Activated CD8-positive, alpha-beta memory T cell treated with anti-CD3 and anti-CD28 coated beads for 48 hours (primary cell): Measurements from ENCODE around the gene RACGAP1.

Experiments used
- DNase-seq, 3 experiments: peaks; one replicate each; pipeline ENCODE4 v3.0.0-alpha.2; 2020; ENCODE audit warnings: low read depth in 2 of 3, low spot score in 2 of 3

Gene RACGAP1

DNA sequence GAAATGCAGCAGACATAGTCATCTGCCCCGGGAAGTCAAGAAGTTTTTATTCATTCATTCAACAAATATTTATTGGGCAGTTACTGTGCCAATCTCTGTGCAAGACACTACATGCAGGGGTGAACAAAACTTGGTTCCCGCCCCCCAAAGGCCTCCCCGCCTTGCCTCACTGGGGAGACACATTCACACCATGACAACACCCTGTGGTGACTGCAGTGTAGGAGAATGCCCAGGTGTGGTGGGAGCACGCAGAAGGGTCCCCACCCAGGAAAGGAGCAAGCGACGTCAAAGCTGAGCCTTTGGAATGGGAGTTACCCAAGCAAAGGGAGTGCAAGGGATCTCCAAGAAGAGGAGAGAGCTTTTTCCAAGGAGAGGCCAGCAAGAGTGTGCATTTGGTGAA lies 54.2 kb downstream of the RACGAP1 start:
- no peak for DNase-seq

DNA sequence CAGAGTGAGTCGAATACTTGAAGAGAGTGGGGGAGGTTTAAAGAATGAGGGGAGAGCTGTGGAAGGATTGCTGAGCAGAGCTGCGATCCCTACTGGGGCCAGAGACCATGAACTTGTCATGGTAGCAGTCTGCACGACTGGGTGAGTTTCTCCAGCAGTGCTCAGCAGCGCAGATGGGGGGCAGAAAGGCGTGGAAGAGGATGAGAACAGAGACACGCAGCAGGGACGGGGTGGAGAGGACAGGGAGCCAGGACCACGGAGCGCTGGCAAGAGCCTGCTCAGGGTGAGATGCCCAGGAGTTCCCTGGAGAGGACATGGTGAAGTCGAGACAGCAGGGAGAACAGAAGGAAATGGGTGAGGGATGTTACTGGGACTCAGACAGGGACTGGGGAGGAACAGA lies 54.6 kb downstream of the RACGAP1 start:
- DNase-seq, result no peak

DNA sequence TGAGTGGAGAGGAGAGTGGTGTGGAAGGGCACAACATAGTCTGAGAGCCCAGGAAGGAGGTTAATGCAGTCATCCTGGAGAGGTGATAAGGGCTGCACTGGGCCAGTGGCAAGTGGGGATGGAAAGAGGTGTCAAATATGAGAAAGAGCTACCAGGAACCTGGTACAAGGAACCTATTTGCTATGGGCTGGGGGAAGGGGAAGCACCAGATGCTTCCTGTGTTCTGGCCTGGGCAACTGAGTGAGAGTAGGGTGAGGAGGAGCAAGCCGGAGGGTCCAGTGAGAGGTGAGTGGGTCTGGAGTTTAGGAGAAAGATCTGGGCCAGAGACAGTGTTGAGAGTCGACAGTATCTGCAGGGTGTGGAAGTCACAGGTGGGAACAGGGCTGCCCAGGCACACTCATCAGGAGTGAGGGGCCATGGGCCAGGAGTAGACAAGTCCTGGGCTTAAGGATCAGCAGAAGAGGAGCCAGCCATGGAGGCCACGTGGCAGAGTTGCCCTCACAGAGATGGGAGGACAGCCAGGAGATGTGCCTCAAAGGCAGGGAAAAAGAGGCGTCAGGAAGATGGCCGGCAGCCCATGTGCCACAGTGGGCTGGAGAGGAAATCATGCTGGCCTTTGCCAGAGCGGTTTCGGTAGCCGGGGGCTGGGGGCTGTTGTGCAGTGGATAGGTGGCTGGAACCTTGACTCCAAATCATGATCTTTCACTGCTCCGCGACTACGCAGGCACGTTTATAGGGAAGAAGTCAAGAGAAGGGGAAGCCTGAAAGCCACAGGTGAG lies 55.5 kb downstream of the RACGAP1 start:
- no peak for DNase-seq

DNA sequence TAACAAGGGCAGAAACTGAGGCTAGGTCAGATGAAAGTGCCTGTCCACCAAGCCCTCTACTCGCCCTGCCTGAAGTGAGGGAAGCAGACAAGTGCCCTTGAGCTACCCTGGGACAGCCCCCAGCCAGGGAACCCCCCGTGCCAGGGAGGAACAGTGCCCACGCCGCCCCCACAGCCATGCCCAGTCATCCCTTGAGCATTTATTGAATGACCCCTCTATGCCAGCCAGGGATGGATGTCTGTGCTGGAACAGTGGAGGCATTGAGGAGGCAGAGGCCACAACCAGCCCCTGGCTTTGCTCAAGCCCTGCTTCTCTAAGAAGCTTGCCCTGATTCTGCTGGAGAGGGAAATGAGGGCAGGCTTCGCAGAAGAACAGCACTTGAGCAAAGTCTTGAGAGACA lies 56.3 kb downstream of the RACGAP1 start:
- no peak for DNase-seq

DNA sequence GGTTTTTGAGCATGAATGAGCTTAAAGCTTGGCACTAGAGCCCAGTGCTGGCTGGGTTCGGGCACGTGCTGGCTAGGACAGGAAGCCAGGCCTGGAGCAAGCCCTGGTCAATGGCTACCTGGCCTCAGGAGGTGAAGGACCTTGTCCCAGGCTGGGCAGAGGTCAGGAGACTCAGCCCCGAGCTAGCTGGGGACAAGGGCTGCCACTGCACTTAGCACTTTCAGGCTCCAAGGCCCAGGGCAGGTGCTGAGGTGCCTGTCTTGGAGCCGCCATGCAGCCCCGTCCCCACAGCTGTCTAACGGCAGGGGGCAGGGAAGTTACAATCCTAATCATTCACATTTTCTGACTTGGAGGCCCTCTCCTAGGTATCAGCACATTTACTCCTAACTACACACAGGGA lies 56.8 kb downstream of the RACGAP1 start:
- DNase-seq, result no peak

DNA sequence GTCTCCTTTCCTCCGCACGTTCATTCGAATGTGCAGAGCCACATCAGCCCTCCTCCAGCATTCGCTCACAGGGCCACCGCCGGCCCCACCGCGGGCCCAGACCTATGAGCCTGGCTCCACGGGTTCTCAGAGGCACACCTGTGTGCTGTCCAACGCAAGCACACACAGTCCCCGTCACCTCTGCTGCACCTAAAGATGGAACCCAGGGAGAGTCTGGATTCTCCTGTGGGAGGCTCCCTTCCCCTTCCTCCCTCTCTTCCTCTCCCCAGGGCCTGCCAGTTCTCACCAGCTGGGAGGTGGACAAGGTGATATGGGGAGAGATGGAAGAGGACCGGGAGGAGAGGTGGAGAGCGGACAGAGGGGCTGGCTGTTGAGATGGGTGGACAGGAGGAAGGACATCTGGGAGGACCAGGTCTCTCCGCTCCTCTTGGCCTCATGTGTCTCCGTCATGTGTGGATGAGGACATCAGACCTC lies 57.5 kb downstream of the RACGAP1 start:
- no peak for DNase-seq

DNA sequence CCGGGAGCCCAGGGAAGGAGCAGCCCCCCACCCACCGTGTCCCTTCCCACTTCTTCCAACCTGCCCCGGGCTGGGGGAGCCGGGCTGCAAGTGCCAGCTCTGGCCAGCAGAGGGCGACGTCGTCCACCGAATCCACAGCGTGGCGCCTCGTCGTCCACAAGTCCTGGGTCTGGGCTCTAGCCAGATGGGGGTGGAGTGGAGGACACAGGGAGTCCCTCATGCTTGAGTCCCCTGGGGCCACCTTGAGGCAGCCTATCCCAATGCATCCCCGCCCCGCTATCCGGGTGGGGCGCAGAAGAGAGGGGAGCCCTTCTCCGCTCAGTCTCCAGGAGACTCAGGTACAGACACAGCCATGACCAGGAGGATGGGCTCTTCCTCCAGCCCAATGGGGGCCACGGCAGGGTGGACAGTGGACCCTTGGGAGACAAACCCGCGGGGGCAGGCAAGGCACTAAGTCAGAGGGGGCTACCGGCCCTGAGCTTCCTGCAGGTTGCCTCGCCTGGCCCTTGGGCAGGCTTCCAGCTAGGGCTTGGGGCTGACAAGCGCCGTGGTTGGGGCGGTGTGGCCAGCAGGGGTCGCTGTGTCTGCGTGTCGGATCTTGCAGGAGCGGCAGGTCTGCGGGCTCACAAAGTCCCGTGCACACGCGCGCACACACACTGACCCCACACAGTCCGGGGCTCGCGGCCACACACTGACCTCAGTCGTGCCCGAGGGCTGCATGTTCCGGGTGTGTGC lies 58.1 kb downstream of the RACGAP1 start:
- DNase-seq, result peak; percentile 69 to 98 (median 98)

DNA sequence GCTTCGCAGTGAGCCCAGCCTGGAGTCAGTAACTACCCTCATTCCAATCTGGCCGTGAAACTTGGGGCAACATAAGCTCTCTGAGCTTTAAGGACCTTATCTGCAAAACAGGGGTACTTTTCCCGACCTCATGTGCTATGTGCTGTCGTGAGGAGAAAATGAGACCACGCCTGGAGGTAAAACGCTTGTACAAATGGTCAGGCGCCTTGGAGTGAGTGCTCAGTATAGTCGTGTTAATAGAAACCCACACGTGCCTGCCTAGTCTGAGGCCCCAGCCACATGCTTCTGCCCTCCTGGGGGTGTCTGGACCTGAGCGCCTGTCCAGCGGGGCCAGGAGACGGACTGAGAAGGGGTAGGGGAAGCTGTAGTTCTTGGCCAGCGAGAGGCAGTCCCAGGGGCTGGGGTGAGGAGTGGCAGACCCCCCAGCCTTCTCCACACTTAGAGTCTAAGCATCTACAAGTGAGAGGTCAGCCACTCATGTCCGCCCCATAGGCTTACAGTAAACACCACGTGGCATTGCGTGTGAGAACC lies 58.7 kb downstream of the RACGAP1 start:
- DNase-seq, result no peak

DNA sequence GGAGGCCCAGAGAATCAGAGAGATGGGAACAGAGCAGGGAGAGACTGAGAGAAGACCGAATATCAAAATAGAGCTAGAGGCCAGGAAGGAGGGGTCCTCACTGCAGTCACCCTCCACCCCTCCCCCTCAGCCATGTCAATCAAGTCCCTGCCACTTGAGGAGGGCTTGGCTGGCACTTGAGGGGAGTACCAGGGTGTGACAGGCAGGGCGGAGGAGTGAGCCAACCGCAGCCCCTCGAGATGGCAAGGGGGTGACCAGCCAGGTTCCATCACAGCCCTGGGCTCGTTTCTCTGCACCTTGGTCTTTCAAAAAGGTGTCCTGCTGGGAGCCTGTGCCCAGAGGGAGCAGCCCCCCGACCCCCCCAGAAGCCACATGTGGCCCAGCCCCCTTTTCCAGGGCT lies 59.5 kb downstream of the RACGAP1 start:
- DNase-seq, result no peak

DNA sequence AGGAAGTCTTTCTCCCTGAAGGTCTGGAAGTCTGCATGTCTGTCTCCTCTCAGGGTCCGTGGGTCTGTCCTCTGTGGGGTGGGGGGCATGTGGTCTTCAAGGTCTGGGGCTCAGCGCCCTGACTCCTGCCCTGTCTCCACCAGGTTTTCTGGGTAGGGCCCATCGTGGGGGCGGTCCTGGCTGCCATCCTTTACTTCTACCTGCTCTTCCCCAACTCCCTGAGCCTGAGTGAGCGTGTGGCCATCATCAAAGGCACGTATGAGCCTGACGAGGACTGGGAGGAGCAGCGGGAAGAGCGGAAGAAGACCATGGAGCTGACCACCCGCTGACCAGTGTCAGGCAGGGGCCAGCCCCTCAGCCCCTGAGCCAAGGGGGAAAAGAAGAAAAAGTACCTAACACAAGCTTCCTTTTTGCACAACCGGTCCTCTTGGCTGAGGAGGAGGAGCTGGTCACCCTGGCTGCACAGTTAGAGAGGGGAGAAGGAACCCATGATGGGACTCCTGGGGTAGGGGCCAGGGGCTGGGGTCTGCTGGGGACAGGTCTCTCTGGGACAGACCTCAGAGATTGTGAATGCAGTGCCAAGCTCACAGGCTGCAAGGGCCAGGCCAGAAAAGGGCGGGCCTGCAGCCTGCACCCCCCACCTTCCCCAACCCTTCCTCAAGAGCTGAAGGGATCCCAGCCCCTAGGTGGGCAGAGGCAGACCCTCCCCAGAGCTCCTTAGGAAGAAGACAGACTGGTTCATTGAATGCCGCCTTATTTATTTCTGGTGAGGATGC lies 60.3 kb downstream of the RACGAP1 start:
- DNase-seq, result no peak

DNA sequence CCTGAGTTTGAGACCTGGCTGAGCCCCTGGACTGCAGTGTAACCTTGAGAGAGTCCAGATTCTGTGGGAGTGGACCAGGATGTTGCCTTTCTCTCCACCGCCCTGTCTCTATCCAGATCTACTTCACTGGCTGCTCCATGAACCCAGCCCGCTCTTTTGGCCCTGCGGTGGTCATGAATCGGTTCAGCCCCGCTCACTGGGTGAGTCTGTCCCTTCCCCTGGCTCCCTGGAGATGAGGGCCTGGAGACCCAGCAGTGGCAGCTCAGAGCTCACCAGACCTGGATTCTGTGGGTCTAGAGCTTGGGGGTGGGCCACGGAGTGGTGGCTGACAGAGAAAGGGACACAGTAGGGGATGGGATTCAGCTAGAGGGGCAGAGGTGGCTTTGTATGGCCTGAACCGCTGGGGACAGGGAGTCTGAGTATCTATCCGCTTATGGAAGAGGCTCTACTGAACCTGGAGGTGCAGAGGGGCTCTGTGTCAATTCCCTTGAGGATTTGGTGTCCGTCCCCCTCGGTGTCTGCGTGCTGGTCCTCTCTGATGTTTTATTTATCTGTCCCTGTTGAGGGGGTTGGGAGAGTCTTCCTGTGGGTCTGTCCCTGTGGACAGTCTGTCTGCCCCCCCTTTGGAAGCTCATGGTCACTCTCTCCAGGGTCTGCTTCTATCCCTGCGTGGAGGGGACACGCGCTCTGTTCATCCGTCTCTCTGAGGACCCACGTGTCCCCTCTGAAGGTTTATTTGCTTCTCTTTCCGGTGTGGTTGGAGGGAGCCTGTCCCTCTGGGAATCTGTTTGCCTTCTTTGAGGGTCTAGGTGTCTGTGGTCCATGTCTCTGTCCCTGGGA lies 61.1 kb downstream of the RACGAP1 start:
- DNase-seq, result no peak

DNA sequence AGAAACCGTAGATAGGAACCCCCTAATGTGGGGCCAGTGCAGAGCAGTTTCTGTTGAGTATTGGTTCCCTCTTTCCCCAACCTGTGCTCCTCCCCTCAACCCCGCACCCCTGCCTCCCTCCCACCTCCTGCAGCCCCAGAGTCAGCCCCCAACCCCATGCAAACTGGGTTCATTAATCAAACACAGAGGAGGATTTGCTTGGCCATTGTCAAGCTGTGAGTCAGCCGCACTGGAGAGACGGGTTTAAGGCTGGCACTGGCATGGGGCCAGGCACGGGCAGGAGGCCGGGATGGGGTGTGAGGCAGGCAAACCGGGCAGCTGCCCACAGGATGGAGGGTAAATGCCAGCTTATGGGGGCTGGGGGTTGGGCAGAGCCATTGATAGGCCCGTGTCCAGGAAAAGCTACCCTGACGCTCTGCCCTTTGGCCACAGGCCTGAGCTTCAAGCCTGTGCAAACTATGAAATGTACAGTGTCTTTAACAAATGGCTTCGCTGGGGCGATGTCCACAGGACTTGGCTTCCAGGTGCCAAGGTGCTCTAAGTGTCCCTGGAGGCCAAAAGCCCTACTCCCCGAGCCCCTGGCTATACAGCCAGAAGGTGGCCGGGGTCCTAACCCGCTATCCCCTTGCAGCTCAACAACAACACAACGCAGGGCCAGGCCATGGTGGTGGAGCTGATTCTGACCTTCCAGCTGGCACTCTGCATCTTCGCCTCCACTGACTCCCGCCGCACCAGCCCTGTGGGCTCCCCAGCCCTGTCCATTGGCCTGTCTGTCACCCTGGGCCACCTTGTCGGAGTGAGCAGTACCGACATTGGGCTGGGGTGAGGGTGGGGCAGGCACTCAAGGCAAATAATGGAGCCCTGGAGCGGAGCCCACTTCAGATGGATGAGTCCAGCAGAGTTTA lies 62.2 kb downstream of the RACGAP1 start:
- DNase-seq, result no peak

DNA sequence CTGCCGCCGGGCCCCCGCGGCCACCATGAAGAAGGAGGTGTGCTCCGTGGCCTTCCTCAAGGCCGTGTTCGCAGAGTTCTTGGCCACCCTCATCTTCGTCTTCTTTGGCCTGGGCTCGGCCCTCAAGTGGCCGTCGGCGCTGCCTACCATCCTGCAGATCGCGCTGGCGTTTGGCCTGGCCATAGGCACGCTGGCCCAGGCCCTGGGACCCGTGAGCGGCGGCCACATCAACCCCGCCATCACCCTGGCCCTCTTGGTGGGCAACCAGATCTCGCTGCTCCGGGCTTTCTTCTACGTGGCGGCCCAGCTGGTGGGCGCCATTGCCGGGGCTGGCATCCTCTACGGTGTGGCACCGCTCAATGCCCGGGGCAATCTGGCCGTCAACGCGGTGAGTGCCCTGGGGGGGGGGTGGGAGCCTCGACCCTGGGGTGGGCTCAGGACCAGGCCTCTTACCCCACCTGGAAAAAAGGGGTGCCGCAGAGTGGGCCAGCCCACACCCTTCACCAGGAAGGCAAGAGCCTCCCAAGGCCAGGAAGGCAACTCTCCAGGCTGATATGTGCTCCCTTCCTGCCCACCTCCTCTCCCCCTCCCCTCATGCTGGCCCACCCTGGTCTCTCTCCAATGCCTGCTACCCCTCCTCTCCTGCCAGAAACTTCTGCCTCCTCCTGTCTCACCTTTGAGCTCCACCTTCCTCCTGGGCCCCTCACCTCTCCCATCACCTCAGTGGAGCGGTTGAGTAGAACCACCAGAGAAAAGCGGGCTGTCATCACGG lies 63.1 kb downstream of the RACGAP1 start:
- no peak for DNase-seq

DNA sequence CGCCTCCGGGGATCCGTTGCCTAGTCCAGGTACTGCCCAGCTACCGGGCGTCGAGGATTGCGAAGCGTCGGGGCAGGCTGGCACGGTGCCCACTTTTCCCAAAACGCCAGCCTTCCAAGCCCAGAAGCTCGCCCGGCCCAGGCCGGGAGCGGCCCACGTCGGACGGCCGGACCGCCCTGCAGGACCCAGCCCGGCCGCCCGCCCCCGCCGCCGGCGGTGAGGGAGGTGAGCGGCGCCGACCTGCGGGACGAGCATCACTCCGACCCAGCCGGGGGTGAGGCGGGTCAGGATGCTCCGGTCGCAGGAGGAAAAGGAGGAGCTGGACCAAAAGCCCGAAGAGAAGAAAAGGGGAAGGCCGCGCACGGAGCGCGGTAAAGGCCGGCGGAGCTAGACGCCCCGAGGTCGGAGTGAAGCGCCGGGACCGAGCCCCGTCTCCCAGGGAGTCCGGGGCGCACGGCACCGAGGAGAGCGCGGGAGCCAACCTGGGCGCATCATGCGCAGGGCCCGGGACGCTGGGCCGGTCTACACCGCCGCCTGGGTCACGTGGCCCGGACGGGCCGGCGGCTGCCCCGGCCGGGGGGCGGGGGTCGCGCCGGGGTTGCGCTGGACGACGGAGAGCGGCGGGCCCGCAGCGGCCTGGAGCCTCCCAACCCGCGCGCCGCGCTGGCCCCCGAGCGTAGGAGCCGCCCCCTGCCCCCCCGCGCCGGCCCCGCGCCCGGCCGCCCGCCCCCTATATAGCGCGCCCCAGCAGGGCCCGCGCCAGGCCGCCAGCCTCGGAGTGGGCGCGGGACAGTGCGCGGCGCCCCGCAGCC lies 64.0 kb downstream of the RACGAP1 start, which contains the start of gene AQP5:
Gene AQP5 (plus strand): TSS at position 762 of the 812 bp plus-strand sequence. CDS start 146 bp downstream, outside the sequence.
- no peak for DNase-seq

DNA sequence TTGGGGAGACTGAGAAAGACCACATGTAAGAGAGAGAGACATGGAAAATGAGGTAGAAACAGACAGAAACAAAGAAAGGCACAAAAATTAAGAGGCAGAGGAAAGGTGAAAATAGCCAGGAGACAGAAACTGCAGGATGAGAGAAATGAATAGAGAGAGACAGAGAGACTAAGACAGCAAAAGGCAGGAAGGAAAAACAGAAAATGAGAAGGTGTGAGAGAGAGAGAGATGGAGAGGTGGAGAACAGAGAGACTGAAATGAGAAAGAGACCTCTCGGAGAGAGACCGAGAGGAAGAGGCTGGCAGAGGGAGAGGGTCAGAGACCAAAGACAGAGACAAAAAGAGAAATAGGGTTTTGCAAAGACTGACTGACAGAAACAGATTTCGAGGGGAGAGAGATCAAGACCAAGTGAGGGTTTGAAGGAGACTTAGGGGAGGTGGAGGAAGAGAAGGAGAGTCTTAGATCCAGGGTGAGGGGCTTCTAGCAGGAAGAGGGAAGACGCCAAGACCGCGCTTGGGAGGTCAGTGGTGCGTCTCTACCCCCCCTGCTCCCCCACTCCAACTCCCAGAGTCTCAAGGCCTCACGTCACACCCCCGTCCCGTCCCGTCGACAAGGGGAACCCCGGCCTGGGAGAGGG lies 64.7 kb downstream of the RACGAP1 start:
- DNase-seq, result no peak

DNA sequence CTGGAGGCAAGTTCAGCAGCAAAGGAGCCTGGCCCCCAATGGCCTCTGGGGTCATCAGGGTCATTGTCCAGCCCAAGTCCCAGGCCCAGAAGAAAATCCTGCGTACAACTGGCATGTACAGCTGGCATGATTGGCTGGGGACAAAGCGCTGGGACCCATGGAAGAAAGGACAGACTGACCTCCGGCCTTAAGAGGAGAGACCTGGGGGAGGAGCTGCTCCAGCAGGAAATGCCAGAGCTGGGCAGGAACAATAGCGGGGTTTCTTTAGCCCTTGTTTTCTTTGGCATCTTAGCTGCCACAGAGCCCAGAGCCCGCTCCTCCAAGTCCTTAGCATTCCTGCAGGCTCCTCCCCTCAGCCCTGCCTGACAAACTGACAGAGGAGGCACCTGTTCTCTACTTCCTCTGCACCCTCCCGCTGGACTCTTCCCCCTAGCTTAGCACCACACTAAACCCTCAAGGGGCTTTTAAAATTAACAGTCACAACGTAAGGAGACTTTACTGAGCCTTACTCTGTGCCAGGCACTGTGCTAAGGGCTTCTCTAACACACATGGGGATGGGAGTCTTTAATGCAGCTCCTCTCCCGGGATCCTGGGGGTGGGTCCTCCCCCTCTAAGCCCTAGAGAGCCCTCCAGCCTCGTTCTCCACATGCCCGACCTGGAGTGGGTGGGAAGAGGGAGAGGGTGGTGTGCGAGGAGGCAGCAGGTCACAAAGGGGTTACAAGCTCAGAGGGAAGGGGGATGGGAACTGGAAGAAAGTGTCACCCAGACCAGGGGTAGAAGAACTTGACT lies 65.4 kb downstream of the RACGAP1 start:
- no peak for DNase-seq

DNA sequence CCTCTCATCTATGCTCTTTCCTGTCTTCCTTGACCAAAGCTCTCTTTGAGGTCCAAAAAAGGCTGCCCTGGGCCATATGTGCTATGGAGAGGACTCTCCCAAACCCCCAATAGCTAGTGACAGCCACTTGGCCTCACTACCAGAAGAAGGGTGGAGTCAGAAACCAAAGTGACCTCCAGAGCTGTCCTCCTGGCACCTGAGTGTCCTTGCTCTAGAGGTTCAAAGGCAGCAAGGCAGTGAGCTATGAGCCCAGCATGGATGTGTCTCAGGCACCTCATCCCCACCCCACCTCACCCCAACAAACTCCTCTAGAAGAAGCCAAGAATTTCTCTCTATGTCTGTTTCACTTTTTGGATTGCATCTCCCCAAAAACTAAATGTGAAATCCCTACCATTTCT lies 67.7 kb downstream of the RACGAP1 start:
- DNase-seq, result no peak
